Stimulated activated CD4-positive, alpha-beta T cell treated with anti-CD3 and anti-CD28 coated beads, Interleukin-15, amount 100 ng/mL, for 48 hours (primary cell): ENCODE results near the gene GSAP.

Experiments used
- DNase-seq, 2 donors: peaks; one replicate each; pipeline ENCODE4 v3.0.0-alpha.2; 2020; ENCODE audit warnings: low read depth in 2 of 2

GSAP gene

GRCh38 chr7:77434570-77435275, 18.6 kb upstream of the GSAP start:
- DNase-seq: no peak

- no peak for DNase-seq
Measured at GRCh38 chr7:77433901-77434300, 17.8 kb upstream of the GSAP start.

DNA sequence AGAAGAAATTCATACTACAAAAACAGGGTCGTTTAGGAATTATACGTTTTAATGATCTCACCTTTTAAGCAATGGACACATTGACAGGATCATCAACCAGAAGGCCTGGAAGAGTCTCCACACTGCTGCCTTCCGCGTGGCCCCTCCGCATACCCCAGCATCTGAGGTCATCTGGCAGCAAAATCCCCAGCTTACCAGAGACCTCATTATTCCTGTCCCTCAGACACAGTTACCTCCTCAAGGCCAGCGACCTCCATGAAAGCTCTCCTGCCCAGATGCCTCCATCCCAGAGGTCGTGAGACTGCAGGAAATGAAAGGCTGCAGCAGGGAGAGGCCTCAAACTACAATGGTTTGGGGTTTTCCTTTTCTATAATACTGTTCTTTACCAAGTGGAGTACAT, 14.8 kb upstream of the GSAP start:
- no peak for DNase-seq

DNA sequence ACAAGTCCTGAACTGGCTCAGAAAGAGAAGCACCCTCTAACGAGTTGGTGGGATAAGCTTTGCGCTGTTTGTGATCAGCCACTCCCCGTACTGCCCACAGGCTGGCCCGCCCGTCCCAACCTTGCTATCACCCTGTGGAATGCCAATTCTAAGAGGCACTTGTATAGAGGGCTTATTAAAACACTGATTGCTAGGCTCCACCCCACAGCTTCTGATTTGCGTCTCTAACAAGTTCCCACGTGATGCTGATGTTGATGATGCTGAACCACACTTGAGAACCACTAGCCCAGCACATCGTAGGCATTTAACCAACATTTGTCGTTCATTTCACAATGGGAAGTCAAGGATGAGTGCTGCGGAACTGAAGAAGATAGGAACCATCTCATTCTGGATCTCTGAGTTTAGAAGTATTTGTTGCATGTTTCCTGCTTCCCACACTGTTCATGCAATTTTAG, 12.7 kb upstream of the GSAP start:
- DNase-seq: no peak

DNA sequence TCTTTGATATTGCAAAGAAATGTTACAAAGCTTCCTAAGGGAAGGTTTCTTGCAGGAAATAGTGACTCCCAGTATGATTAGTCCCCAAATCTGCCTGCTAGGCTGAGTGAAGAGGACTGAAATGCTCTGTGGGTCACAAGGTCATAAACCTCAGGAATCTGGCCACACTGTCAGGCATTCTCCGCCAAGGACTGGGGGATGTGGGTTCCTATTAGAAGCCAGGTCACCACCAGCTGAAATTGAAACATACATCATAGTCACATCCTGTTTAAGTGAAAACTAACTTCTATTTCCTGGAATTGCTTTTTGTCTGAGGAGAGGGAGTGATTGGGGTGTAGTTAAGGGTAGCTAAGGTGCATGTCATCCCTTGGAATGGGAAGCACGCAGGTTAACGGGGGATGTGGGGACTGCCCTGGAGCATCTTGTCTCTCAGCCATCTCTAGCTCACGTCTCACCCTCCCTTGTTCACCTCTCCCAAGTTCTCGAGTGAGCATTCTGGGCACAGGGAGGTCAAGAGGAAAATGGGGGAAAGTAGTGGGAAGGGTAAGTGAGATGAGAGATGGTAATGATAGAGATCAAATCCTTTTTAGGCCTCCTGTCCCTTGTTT, 12.0 kb upstream of the GSAP start:
- no peak for DNase-seq

DNA sequence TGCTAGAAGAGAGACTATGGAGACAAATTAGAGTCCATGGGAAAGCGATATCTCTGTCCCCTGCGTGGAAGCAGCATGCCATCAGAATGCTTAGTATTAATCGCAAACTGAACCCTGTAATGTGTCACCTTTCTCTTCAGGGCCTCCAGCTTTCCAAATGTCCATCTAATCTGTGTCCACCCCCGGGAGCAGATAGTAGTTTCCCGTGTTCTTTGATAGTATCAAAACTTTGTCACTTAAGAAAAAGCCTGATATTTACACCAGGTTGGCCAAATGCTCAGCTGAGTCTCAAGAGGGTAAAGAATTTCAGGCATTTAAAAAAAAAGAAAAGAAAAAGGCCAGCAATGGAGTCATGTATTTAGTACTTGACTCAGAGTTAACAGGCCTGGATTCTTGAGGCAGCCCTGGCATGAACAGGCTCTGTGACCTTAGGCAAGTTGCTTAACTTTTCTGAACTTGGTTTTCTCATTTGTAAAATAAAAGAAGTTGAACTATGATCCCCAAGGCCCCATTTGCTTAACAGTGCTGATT, 10.4 kb upstream of the GSAP start:
- DNase-seq: no peak

DNA sequence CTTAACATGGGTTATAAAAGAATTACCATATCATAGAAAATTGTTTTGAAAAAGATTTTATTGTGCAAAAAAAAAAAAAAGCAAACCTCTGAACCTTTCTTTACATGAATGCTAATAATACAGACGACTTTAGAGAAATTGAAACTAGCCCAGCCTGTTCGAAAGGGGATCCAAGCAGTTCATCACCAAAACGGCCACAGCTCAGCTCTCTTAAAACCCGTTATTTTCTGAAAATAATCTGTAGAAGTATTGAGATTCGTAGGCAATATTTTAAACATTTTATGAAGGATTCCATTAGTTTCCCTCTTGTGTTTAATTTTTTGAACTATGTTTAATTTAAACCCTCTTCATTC, 9.9 kb upstream of the GSAP start:
- DNase-seq: no peak

- no peak for DNase-seq
Measured at GRCh38 chr7:77425101-77426051, 9.2 kb upstream of the GSAP start.

DNA sequence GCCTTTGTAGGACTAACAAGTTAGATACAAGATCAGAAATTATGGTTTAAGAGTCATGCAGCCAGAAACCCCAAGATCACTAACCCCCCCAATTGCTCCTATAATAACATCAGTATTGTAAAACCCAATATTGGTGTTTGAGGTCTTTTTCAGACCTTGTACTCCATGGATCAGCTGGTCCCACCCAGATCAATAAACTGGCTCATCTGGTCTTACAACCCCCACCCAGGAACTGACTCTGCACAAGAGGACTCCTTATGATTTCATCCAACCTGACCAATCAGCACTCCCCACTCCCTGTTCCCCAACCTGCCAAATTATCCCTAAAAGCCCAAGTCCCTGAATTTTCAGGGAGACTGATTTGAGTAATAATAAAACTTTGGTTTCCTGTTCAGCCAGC, 6.4 kb upstream of the GSAP start:
- DNase-seq: no peak

GRCh38 chr7:77420986-77421672, 5.0 kb upstream of the GSAP start:
- no peak for DNase-seq

DNA sequence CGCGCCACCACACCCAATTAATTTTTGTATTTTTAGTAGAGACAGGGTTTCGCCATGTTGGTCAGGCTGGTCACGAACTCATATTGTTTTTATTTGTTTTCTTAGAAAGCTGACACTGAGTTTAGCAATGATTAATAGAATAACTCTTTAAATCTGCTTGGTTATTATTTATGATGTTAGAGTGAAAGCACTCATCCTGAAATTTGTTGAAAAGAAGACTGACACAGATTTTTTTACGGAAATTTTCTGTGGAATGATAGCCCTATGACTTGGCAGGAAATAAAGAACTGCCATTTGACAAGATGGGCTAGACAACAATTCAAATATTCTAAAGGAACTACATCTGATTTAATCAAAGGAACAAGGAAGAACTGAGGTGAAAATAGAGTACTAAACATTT, 4.3 kb upstream of the GSAP start:
- no peak for DNase-seq

GRCh38 chr7:77419102-77419501, 3.0 kb upstream of the GSAP start:
- no peak for DNase-seq

DNA sequence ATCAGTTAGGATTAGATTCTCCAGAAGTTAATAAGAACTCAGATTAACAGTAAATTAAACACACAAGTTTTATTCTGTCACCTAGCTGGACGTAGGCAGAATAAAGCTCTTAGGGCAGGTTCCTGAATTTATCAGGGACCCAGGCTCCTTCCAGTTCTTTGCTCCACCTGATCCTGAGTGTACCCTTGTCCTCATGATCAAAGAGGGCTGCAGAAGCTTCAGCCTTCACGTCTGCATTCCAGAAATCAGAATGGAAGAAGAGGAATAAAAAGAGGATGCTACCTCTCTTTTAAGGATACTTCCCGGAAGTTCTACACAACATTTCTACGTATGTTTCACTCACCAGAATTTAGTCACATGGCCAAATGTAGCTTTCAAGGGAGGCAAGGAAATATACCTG, 1.7 kb upstream of the GSAP start:
- no peak for DNase-seq

DNA sequence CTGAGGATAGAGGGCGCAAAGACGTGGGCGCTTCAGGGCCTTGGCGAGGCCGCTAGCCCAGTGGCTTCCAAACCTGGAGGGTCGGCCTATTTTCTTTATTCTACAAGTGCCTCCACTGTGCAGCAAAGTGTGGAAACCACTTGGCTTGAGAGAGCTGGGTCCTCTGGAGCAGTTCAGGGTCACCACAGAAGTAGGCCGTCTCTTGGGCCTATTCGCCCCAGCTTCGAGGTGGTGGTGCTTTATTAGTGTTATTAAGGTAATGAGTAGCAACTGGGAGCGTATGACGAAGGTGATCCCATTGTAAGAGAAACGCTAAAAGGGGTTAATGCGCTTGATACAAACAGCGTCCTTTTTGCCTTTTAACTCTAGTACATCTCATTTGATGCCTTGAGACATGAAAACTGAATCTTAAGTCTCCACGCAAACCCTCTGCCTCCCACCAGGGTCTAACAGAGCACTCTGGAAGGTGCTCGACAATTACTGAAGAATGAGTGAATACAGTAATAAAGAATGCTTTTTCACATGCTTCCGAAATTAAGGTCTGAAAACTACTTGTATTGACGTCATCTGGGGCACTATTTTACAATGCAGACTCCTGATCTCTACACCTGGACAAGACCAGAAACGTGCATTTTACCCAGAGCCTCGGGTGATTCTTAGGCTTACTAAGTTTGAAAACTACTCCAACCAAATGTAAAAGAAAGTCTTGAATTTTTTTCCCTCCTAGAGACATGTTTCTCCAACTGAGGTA, 647 bp upstream of the GSAP start:
- no peak for DNase-seq

- no peak for DNase-seq
Measured at GRCh38 chr7:77415476-77415822, 700 bp downstream of the GSAP start.

DNA sequence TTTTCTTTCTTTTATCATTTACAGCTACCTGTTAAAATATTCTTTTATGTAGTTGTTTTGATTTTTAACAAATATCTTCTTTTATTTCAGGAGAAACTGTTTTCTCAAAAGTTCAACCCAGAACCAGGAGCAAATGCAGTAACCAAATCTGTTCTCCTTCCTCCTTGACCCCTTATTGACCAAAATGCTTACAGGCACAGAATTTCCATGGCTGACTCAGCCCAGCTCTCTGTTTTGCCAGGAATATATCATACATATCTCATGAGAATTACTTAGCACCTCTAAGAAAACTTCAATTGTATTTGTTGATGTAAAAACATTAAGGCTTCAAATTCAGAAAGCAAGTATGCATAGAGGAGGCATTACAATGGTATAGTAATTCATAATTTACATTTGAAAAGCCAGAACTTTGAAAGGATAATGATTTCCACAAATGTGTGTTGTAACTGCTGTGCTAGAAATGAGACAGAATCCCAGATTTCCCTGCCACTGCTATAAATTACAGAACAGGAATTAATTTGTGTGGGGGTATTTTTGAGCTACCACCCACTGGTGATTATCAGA, 2.2 kb downstream of the GSAP start:
- no peak for DNase-seq

DNA sequence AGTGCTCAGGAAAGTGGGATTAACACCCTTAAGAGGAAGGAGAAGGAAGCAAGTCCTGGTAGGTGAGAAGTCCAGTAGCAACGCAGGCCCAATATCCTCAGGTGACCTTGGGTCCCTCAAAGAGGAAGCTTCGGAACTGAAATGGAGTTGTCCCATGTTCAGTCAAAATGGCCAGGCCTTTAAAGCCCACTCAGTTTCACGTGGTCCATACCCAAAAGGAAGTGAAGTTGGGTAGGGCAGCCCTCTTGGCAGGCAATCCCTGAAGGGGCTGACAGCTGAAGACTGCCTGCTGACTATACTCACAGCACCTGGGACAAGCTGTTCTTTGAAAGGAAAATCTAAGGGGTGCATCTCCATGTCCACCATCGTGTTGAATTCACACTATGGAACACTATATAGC, 3.0 kb downstream of the GSAP start:
- DNase-seq: no peak

GRCh38 chr7:77409739-77410547, 6.2 kb downstream of the GSAP start:
- no peak for DNase-seq

DNA sequence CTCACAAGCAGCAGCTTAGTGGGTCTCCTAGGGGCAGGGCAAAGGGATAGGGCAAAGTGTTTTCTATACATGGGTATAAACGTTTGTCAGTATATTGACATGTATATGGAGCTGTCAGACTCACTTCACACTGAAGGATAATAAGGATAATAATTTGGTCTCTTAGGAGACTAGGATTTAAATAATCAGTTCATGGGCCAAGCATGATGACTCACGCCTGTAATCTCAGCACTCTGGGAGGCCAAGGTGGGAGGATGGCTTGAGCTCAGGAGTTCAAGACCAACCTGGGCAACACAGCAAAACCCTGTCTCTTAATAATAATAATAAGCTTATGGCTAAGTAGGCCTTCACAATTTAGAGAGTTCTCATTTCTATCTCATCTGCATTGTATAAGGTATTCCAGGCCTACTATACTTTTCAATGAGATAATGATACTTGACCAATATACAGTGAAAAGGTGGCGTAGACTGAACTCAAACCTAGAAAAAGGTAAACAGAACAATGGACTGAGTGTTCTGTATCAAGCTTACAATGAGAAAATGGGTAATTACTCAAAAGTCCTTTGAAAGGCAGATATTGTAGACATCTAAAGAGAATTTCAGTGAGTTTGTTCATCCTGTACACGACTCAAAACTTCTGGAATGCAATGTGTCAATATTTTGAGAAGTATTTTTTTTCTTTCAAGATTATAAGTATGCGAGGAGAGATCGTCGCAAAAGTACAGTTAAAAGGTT, 7.0 kb downstream of the GSAP start:
- DNase-seq: no peak
